Fibroblast of lung (primary cell): Measurements from ENCODE around the gene CRYGA. TPM values are rescaled to one million over a fixed set of nuclear protein-coding genes. Genes with fewer than 3 reads are reported as not detected.
A peak's percentile ranks its signal among the peaks of the same experiment; 100 is the strongest.

Experiments used
- DNase-seq, 2 donors: peaks; one replicate each; pipeline versions ENCODE4 v3.0.0 to v3.0.0-alpha.2; 2010; ENCODE audit warnings: low read depth in 2 of 2
- H2AFZ ChIP-seq: 2 replicates; pipeline ENCODE4 v1.5.1; 2012; ENCODE audit warnings: low read length, control low read depth, inconsistent platforms
- H3K27ac ChIP-seq: 2 replicates; pipeline ENCODE4 v1.5.1; 2011; ENCODE audit warnings: low read length, control low read depth; ENCODE audit not compliant: insufficient read depth
- H3K27me3 ChIP-seq: 2 replicates; pipeline ENCODE4 v1.5.1; 2011; ENCODE audit warnings: mild to moderate bottlenecking, low read length; ENCODE audit not compliant: control insufficient read depth, insufficient read depth
- H3K36me3 ChIP-seq: 2 replicates; pipeline ENCODE4 v1.5.1; 2011; ENCODE audit warnings: low read length; ENCODE audit not compliant: control insufficient read depth, insufficient read depth
- H3K4me1 ChIP-seq: 2 replicates; pipeline ENCODE4 v1.5.1; 2011; ENCODE audit warnings: low read length; ENCODE audit not compliant: control insufficient read depth, insufficient read depth; ENCODE audit errors: extremely low read depth
- H3K4me2 ChIP-seq: 2 replicates; pipeline ENCODE4 v1.5.1; 2011; ENCODE audit warnings: low read length, control low read depth; ENCODE audit not compliant: insufficient read depth; ENCODE audit errors: extremely low read depth
- H3K4me3 ChIP-seq, 4 experiments: fragments of 200-600 bp in 1 of 4; sonication (generic) in 1 of 4; replicated peaks in 1 of 4; 2 replicates each; pipeline ENCODE4 v1.5.1; 2011 to 2016; ENCODE audit warnings: low read length in 4 of 4, low read depth in 3 of 4, mild to moderate bottlenecking in 3 of 4, control low read depth in 2 of 4, inconsistent platforms in 1 of 4, mixed read lengths in 1 of 4; ENCODE audit not compliant: insufficient read depth in 1 of 4; ENCODE audit errors: control extremely low read depth in 1 of 4
- H3K79me2 ChIP-seq: 2 replicates; pipeline ENCODE4 v1.5.1; 2012; ENCODE audit warnings: mild to moderate bottlenecking, low read length, inconsistent platforms; ENCODE audit not compliant: control insufficient read depth, insufficient read depth
- H3K9ac ChIP-seq: 2 replicates; pipeline ENCODE4 v1.5.1; 2011; ENCODE audit warnings: mild to moderate bottlenecking, low read length, control low read depth; ENCODE audit not compliant: insufficient read depth
- H3K9me3 ChIP-seq: 2 replicates; pipeline ENCODE4 v1.5.1; 2012; ENCODE audit warnings: low read depth, low read length; ENCODE audit not compliant: control insufficient read depth, insufficient read depth
- H4K20me1 ChIP-seq: 2 replicates; pipeline ENCODE4 v1.5.1; 2011; ENCODE audit warnings: low read length; ENCODE audit not compliant: control insufficient read depth, insufficient read depth; ENCODE audit errors: extremely low read depth
- CTCF ChIP-seq, 2 donors: IDR thresholded peaks in 1 of 2; conservative IDR thresholded peaks in 1 of 2; 1 replicate in 1 of 2; 2 replicates in 1 of 2; pipeline ENCODE4 v1.5.1; 2011 to 2012; ENCODE audit warnings: low read length in 2 of 2, control low read depth in 1 of 2, inconsistent platforms in 1 of 2, low read depth in 1 of 2, mild to moderate bottlenecking in 1 of 2
- EZH2 ChIP-seq: IDR thresholded peaks from 2 replicates; pipeline ENCODE4 v1.5.1; 2012; ENCODE audit warnings: low read length, control low read depth, mild to moderate bottlenecking; ENCODE audit errors: missing control alignments
- polyA plus RNA-seq, 2 donors: library from polyadenylated mRNA; depleted of rRNA in 1 of 2; stranded (reverse) in 1 of 2; unstranded in 1 of 2; fragments of >200 nt; gene quantifications; 2 replicates each; pipeline ENCODE4 v1.2.1, GENCODE V29; 2011 to 2012; ENCODE audit warnings: missing spikeins in 1 of 2
- total RNA-seq: library from RNA; depleted of rRNA; stranded (reverse); fragments of >200 nt; gene quantifications from 2 replicates; pipeline ENCODE4 v1.2.1, GENCODE V29; 2014

The CRYGA gene
- total and polyA plus RNA-seq, 2 donors (not counting 1 experiment from before 2014, with no cell fraction given): not detected

- Histone ChIP-seq H3K79me2 (no peaks in the 10 kb centered on the region), H3K9me3 (no peaks in the 10 kb centered on the region), H2AFZ (no peak within 1 kb of the TSS), H3K4me2 (no peak within 1 kb of the TSS), H3K27ac (no peak within 1 kb of the TSS), H3K4me3 (no peak within 1 kb of the TSS), H3K4me1 (no peaks in the 10 kb centered on the region), H3K36me3 (no peaks in the 10 kb centered on the region), H3K27me3 (no peaks in the 10 kb centered on the region), H4K20me1 (no peaks in the 10 kb centered on the region), H3K9ac (no peak within 1 kb of the TSS)
- TF ChIP-seq CTCF (conservative IDR thresholded peaks at IDR 0.05 in 1 of 2, IDR thresholded peaks at IDR 0.05 in 1 of 2; ENCODE audit: low read depth in 1 of 2, low read length in 2 of 2) (no peak), EZH2 (no peak)
- DNase-seq: peak in 1 of 2 donors; percentile 56
Observed at GRCh38 chr2:208129744-208130711, 33.4 kb downstream of the CRYGA start, which contains the start of gene CRYGC. Gene CRYGC (minus strand): TSS chr2:208129828. CDS start chr2:208129792, 36 bp downstream.

- Histone ChIP-seq H3K4me3 (no peak overlapping the region), H4K20me1 (no peaks in the 10 kb centered on the region), H3K27me3 (no peaks in the 10 kb centered on the region), H3K27ac (no peak overlapping the region), H2AFZ (no peak overlapping the region), H3K9ac (no peak overlapping the region), H3K36me3 (no peaks in the 10 kb centered on the region), H3K4me2 (no peak overlapping the region), H3K4me1 (no peaks in the 10 kb centered on the region), H3K9me3 (no peaks in the 10 kb centered on the region), H3K79me2 (no peaks in the 10 kb centered on the region)
- DNase-seq: no peak
- TF ChIP-seq CTCF (conservative IDR thresholded peaks at IDR 0.05 in 1 of 2, IDR thresholded peaks at IDR 0.05 in 1 of 2; ENCODE audit: low read depth in 1 of 2, low read length in 2 of 2): no peak
- TF ChIP-seq EZH2: no peak
Observed at GRCh38 chr2:208128136-208128535, 35.3 kb downstream of the CRYGA start.

- H2AFZ ChIP-seq: no peak overlapping the region
- TF ChIP-seq EZH2 (no peak), CTCF (conservative IDR thresholded peaks at IDR 0.05 in 1 of 2, IDR thresholded peaks at IDR 0.05 in 1 of 2; ENCODE audit: low read depth in 1 of 2, low read length in 2 of 2) (no peak)
- no peaks in the 10 kb centered on the region for H3K79me2 ChIP-seq
- H3K4me2 ChIP-seq: no peak overlapping the region
- H3K9ac ChIP-seq: no peak overlapping the region
- no peak for DNase-seq
- no peaks in the 10 kb centered on the region for H3K4me1 ChIP-seq
- H3K27me3 ChIP-seq: no peaks in the 10 kb centered on the region
- H3K9me3 ChIP-seq: no peaks in the 10 kb centered on the region
- H4K20me1 ChIP-seq: no peaks in the 10 kb centered on the region
- H3K36me3 ChIP-seq: no peaks in the 10 kb centered on the region
- no peak overlapping the region for H3K4me3 ChIP-seq
- H3K27ac ChIP-seq: no peak overlapping the region
Observed at GRCh38 chr2:208127090-208127489, 36.3 kb downstream of the CRYGA start.
